HG02623 (cell line): ENCODE measurements around the gene S100A16.
A peak's percentile ranks its signal among the peaks of the same experiment; 100 is the strongest.

Source experiments
- ATAC-seq: cut with Tn5 transposase; IDR thresholded peaks from one replicate; pipeline ENCODE4 v1.9.1; 2021; ENCODE audit warnings: moderate library complexity; ENCODE audit not compliant: unreplicated experiment

The S100A16 gene

GRCh38 chr1:153616144-153616916, 3.4 kb upstream of the S100A16 start, which contains the start of gene S100A14:
Gene S100A14 (minus strand): TSS chr1:153616325. CDS start chr1:153615858, 467 bp downstream.
- ATAC-seq, result no peak

DNA sequence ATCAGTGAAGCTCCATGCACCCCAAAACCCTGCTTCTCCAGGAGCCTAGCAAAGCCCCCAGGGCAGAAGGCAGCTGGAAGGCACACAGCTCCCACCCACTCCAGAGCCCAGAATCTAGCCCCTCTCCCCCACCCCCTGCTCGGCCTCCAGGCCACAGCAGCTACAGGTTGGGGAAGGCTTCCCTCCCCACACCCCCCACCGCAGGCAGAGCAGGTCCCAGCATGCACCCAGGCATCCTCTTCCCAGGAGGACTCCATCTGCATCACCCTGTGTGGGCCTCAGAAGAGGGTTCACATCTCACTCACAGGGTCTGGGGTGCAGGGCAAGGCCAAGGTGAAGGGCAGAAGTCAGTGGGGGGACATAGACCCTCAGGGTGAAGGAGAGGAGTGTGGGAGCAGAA, 2.5 kb upstream of the S100A16 start:
- ATAC-seq, result no peak

- no peak for ATAC-seq
Observed at GRCh38 chr1:153614906-153615305, 2.0 kb upstream of the S100A16 start.

- ATAC-seq, result no peak
Observed at GRCh38 chr1:153614189-153614900, 1.4 kb upstream of the S100A16 start.

- no peak for ATAC-seq
Observed at GRCh38 chr1:153613406-153613805, 469 bp upstream of the S100A16 start.

GRCh38 chr1:153612111-153612754, 704 bp downstream of the S100A16 start:
- ATAC-seq, result no peak

- ATAC-seq, result no peak
Observed at GRCh38 chr1:153611356-153611755, 1.6 kb downstream of the S100A16 start.

DNA sequence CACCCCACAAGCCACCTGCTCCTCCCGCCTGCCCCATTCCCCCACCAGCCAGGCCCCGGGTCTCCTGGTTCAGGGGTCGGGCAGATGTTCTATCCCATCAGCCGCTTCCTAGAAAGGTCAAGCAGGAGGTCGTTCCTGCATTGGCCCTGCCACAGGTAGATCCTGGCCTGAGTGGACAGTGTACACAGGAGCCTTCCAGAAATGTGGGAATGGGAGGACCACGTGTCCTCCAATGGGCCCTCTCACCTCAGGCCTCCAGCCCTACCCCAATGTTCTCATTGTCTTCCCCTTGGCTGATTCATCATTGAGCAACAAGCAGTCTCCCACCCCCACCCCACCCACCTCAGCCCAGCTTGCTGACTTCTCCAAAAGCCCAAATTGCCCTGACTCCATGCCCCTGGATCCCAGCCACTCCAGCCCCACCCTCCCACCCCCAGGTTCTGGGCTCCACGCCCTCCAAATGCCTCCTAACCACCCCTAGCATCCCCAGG, 2.1 kb downstream of the S100A16 start:
- no peak for ATAC-seq

DNA sequence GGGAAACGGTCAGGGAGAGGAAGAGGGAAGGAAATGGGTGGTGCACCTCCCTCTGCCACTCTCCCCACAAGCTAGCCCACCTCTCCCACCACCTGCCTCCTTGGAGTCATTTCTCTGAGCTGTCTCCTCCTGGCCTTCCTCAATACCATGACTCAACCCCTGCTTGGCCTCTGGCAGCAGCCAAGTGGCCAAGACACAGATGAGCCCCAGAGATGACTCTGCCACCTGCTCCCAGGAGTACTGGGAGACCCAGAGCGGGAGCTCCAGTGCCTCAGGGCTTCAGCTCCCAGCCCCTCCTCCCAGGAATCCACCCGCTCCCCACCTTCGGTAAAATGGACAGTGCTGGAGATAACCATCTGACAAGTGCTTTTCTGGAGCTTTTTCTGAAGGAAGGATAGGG, 2.6 kb downstream of the S100A16 start:
- no peak for ATAC-seq

DNA sequence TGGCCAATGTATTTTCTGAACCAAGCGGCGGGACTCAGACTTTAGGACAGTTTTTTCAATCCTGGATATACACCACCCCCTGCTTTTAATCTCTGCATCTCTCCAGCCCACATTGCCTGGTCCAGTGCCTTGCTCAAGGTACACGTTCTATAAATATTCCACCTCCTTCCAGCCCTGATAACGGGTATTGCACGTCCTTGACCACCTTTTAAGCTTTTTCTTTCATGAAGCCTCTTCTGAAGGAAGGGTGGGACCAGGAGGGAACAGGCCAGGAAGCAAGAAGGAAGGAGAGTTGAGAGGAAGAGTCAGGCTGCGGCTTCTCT, 3.4 kb downstream of the S100A16 start:
- no peak for ATAC-seq

- no peak for ATAC-seq
Observed at GRCh38 chr1:153608742-153609584, 4.0 kb downstream of the S100A16 start.

DNA sequence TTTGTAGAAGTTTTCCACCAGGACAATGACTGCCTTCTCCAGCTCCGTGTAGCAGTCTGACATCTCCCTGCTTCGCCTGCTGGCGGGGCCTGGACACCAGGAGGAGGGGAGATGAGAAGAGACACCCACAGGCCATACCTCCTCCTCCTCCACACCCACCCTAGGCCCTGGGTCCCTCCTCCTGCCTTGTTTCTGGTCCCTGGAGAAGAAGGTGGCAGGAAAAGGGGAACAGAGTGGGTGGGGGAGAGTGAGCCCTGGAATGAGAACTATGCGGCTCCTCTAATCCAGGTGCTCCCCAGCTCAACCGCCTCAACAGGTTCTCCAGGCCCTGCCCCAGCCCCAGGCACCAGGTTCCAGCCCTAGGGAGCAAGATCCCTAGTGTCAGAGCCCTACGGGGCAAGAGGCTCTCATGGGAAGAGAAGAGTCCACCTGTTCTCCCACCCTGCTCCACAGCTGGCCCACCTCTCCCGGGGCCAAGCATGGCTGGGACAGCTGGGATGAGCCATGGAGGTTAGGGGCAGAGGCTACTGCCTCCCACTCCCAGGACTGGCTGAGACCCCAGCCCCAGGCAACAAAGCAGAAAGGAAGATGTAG, 4.8 kb downstream of the S100A16 start:
- no peak for ATAC-seq

DNA sequence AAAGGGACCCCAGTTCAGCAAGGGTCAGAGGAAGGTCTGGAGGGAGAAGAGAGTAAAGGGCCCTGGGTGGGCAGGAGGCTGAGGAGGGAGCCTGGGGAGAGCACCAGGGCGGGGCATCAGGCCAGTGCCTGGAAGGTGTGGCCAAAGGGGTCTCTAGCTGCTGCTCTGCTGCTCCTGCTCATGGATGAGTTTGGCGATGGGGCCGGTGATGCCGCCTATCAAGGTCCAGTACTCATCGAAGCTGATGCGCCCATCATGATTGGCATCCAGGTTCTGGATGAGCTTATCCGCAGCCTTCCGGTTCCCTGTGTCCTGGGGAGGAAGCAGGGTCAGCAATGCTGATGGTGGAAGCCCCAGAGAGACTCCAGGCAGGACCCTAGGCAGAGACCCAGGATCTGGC, 5.6 kb downstream of the S100A16 start:
- ATAC-seq, result no peak

GRCh38 chr1:153606194-153606593, 6.7 kb downstream of the S100A16 start:
- no peak for ATAC-seq

DNA sequence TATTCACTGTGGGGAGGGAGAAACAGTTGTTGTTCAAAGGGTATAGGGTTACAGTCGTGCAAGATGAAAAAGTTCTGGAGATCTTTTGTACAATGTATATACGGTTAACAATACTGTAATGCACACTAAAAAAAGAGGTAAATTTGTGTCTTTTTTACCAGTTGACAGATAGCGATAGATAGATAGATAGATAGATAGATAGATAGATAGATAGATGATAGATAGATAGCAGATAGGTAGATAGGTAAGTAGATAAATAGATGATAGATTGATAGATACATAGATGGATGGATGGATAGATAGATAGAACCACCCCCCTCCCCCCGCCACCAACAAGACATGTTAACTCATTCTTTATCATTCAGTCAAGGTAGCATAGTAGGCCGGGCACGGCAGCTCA, 10.2 kb downstream of the S100A16 start:
- ATAC-seq, result no peak

GRCh38 chr1:153599847-153600246, 13.1 kb downstream of the S100A16 start:
- no peak for ATAC-seq

DNA sequence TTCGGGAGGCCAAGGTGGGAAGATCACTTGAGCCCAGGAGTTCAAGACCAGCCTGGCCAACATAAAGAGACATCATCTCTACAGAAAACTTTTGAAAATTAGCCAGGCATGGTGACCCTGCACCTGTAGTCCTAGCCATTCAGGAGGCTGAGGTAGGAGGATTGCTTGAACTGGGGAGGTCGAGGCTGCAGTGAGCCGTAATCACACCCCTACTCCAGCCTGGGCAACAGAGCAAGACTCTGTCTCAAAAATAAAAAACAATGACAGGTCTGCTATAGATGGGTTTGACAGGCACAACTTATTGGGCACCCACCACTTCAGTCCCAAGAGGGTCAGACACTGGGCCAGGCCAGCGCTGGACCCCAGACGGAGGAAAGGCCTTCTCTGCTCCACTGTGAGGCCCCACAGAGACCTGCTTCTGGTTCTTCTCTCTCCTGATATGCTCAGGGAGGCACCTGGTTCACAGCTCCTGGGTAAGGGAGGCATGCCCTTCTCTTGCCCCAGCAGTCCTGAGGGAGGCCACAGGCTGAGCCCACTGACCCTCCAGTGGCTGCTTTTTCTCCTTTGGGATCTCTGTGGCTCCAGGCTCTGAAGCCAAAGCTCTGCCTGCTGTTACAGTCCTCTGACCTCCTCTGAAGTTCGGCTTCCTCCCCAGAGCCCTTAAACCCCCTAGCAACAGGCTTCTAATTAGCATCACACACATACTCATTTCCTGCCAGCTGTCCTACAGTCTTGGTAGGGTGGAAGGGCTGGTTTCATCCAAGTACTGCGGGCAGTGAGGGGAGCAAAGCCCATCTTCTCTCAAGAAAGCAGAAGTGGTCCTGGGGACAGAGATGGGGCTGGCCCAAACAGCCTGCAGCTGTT, 14.4 kb downstream of the S100A16 start:
- peak; percentile 98 for ATAC-seq

GRCh38 chr1:153597206-153597605, 15.7 kb downstream of the S100A16 start:
- no peak for ATAC-seq

DNA sequence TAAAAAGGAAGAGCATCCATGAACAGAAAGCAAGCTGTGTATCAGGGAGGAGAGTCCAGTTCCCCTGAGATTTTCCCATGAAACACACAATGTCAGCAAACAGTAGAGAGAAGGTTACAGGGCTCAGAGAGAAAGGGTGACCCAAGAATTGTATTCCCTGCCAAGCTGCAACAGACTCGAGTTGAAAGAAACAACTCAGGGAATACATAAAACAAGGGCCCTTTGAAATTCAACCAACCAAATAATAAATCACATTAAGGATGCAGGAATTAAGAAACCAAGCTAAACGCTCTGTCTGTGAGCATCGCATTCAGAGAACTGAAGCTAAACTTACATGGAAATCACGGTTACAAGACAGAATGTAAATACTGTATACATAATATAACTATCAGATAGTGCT, 20.2 kb downstream of the S100A16 start:
- no peak for ATAC-seq

GRCh38 chr1:153588482-153588881, 24.5 kb downstream of the S100A16 start:
- no peak for ATAC-seq
